HG02763 (cell line): ENCODE data around the gene SFTPB.
"Not testable (repeated sequence)": the region's sequence is repeated elsewhere in the genome, so short reads cannot be mapped to it uniquely, and the experiment has no call there.

Experiments used
- ATAC-seq: cut with Tn5 transposase; IDR thresholded peaks from one replicate; pipeline ENCODE4 v1.9.1; 2021; ENCODE audit warnings: mild to moderate bottlenecking, moderate library complexity; ENCODE audit not compliant: unreplicated experiment

SFTPB gene

GRCh38 chr2:85659324-85659981, 8.5 kb downstream of the SFTPB start:
- no peak for ATAC-seq

- not testable (repeated sequence) for ATAC-seq
Observed at GRCh38 chr2:85657399-85657798, 10.6 kb downstream of the SFTPB start.

GRCh38 chr2:85656468-85656867, 11.5 kb downstream of the SFTPB start:
- ATAC-seq, result no peak

- no peak for ATAC-seq
Observed at GRCh38 chr2:85655961-85656417, 12.0 kb downstream of the SFTPB start.

- no peak for ATAC-seq
Observed at GRCh38 chr2:85653996-85654395, 14.0 kb downstream of the SFTPB start.

- ATAC-seq, result no peak
Observed at GRCh38 chr2:85652056-85652455, 15.9 kb downstream of the SFTPB start.

- no peak for ATAC-seq
Observed at GRCh38 chr2:85651097-85651496, 16.9 kb downstream of the SFTPB start.

GRCh38 chr2:85650456-85650855, 17.5 kb downstream of the SFTPB start:
- ATAC-seq, result no peak

GRCh38 chr2:85649201-85650190, 18.5 kb downstream of the SFTPB start:
- no peak for ATAC-seq

GRCh38 chr2:85648619-85649018, 19.4 kb downstream of the SFTPB start:
- no peak for ATAC-seq

GRCh38 chr2:85647823-85648526, 20.0 kb downstream of the SFTPB start:
- ATAC-seq, result no peak

- no peak for ATAC-seq
Observed at GRCh38 chr2:85646166-85646565, 21.8 kb downstream of the SFTPB start.

GRCh38 chr2:85644909-85645308, 23.1 kb downstream of the SFTPB start:
- no peak for ATAC-seq

GRCh38 chr2:85642725-85643124, 25.3 kb downstream of the SFTPB start:
- ATAC-seq, result peak; percentile 67

GRCh38 chr2:85635636-85636035, 32.4 kb downstream of the SFTPB start:
- ATAC-seq, result no peak

- no peak for ATAC-seq
Observed at GRCh38 chr2:85635011-85635410, 33.0 kb downstream of the SFTPB start.

- ATAC-seq, result no peak
Observed at GRCh38 chr2:85631316-85631715, 36.7 kb downstream of the SFTPB start.

- ATAC-seq, result peak; percentile 45
Observed at GRCh38 chr2:85628658-85629057, 39.3 kb downstream of the SFTPB start.

- ATAC-seq, result no peak
Observed at GRCh38 chr2:85623991-85624390, 44.0 kb downstream of the SFTPB start.

GRCh38 chr2:85621338-85621737, 46.7 kb downstream of the SFTPB start:
- ATAC-seq, result no peak

GRCh38 chr2:85619617-85620016, 48.4 kb downstream of the SFTPB start:
- ATAC-seq, result no peak
